Measurements from ENCODE around the gene PAPPA. TPM values are rescaled to one million over a fixed set of nuclear protein-coding genes. Genes with fewer than 3 reads are reported as not detected.

Gene PAPPA
- total RNA-seq, 4 donors from 2014 or later = 0.29 to 17.1 (median 2.4) TPM

DNA sequence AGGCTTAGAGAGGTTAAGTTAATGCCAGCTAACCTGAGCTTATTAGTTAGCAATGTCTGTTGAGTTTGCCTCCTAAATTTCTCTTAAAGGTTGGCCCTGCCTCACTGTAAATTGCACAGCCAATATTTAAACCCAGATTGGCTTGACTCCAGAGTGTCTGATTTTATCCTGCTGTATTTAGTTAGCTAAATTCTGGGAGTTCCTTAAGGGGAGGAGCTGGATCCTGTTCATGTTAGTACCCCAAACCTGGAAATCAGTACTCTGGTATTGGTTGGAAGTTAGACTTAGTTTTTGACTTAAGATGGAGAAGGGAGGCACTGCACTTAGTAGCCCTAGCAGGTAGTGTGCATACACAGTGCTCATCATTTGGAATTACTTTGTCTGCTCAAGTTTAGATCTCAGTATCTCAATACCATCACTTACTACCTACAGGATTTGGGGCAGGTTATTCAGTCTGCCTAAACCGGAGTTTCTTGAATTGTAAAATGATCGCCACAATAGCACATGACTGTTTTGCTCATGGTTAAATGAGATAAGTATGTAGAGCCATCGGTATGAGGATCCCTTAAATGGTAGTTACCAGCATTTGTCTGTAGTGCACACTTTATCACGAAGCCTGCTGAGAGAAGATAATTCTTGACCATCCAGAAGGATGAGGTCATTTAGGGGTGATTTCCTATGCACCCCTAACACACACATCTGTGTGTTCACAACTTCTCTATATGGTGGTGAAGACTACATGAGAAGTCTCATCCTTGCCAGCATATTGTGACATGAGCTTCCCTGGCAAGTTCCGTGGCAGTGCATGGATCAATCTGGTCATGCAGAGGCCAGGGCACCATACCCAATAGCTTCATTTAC lies 268.8 kb downstream of the PAPPA start:
- TF ChIP-seq, protein P1, sequence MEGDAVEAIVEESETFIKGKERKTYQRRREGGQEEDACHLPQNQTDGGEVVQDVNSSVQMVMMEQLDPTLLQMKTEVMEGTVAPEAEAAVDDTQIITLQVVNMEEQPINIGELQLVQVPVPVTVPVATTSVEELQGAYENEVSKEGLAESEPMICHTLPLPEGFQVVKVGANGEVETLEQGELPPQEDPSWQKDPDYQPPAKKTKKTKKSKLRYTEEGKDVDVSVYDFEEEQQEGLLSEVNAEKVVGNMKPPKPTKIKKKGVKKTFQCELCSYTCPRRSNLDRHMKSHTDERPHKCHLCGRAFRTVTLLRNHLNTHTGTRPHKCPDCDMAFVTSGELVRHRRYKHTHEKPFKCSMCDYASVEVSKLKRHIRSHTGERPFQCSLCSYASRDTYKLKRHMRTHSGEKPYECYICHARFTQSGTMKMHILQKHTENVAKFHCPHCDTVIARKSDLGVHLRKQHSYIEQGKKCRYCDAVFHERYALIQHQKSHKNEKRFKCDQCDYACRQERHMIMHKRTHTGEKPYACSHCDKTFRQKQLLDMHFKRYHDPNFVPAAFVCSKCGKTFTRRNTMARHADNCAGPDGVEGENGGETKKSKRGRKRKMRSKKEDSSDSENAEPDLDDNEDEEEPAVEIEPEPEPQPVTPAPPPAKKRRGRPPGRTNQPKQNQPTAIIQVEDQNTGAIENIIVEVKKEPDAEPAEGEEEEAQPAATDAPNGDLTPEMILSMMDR (IDR thresholded peaks at IDR 0.05) = no peak
- no peak for TF ChIP-seq POLR2A (IDR thresholded peaks at IDR 0.05)
- no peak for DNase-seq
- intact Hi-C loops (cut with DNase I; ENCODE audit: low total_unique reads) = no loop called here
- H3K27ac ChIP-seq = no peak overlapping the region
- no peak overlapping the region for H3K4me3 ChIP-seq
- H3K27me3 ChIP-seq = no peaks in the 10 kb centered on the region
- H3K9me3 ChIP-seq = no peaks in the 10 kb centered on the region
- no peaks in the 10 kb centered on the region for H3K4me1 ChIP-seq
- no peaks in the 10 kb centered on the region for H3K36me3 ChIP-seq

DNA sequence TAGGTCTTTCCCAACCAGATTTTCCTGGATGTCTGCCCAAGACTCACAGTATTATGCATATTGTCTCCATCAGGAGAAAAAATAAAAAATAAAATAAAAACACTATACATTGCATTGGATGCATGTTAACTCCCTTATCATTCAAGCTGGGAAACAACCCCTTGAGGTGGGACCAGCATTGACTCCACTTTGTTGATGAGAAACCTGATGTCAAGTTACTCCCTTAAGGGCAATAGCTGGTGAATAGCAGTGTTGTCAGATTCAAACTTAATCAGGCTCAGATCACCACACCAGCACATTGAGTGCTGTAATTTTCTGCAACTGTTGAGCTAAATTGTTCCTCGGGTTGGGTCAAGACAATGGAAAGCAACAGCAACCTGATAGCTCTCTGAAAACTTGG lies 269.6 kb downstream of the PAPPA start:
- intact Hi-C loops (cut with DNase I; ENCODE audit: low total_unique reads) = no loop called here
- TF ChIP-seq, protein P1 (IDR thresholded peaks at IDR 0.05) = no peak
- no peak for TF ChIP-seq POLR2A (IDR thresholded peaks at IDR 0.05)

DNA sequence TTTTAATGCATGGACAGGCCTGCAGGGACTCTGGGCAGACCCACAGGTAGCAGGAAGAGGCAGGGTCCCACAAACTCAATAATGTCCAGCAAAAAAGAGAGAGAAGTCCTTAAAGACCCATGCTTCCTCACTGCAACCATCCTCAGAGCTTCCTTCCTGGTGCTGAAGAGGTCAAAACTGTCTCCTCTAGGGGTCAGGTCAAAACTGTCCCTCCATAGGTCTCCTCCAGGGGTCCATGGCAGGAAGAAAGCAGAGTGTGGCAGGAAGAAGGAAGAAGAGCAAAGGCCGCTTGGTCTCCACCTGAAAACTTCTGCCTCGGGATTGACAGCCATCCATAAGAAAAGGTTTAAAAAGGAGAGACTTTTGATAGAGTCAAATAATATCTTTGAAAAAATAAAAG lies 271.7 kb downstream of the PAPPA start:
- no peak for TF ChIP-seq POLR2A (IDR thresholded peaks at IDR 0.05)
- TF ChIP-seq, protein P1 (IDR thresholded peaks at IDR 0.05) = no peak
- Histone ChIP-seq H3K4me1 (no peaks in the 10 kb centered on the region), H3K27ac (no peak overlapping the region), H3K9me3 (no peaks in the 10 kb centered on the region), H3K27me3 (no peaks in the 10 kb centered on the region), H3K4me3 (no peak overlapping the region), H3K36me3 (no peaks in the 10 kb centered on the region)
- intact Hi-C loops (cut with DNase I; ENCODE audit: low total_unique reads) = no loop called here
- no peak for DNase-seq

More for the DNA sequence above, 269.6 kb downstream of the PAPPA start:
- H3K9me3 ChIP-seq = no peaks in the 10 kb centered on the region
- H3K27me3 ChIP-seq = no peaks in the 10 kb centered on the region
- no peak overlapping the region for H3K4me3 ChIP-seq
- no peaks in the 10 kb centered on the region for H3K36me3 ChIP-seq
- DNase-seq = no peak
- no peak overlapping the region for H3K27ac ChIP-seq
- H3K4me1 ChIP-seq = no peaks in the 10 kb centered on the region

DNA sequence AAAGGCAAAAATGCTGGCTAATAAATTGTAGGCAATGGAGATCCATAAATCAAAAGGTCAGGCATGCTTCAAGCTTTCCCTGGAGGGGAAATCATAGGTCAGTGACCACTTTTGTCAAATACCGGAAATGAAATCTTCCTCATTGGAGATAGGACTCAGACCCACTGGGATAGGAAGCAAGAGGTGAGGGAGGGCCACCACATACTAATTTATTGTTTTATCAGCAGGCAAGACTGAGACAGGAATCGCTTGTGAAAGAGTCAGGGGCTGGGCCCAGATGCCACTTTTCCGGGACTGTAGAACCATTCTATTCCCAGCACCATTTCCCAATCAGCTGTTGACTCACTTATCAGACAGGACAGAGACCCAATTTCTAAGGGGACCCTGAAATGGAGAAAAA lies 277.3 kb downstream of the PAPPA start:
- intact Hi-C loops (cut with DNase I; ENCODE audit: low total_unique reads) = no loop called here
- H3K36me3 ChIP-seq = no peaks in the 10 kb centered on the region
- H3K4me3 ChIP-seq = no peak overlapping the region
- H3K27me3 ChIP-seq = no peaks in the 10 kb centered on the region
- TF ChIP-seq POLR2A (IDR thresholded peaks at IDR 0.05) = no peak
- TF ChIP-seq, protein P1 (IDR thresholded peaks at IDR 0.05) = no peak
- no peak for DNase-seq
- no peaks in the 10 kb centered on the region for H3K9me3 ChIP-seq
- no peaks in the 10 kb centered on the region for H3K4me1 ChIP-seq
- H3K27ac ChIP-seq = peak overlapping the region; percentile 34 to 66

DNA sequence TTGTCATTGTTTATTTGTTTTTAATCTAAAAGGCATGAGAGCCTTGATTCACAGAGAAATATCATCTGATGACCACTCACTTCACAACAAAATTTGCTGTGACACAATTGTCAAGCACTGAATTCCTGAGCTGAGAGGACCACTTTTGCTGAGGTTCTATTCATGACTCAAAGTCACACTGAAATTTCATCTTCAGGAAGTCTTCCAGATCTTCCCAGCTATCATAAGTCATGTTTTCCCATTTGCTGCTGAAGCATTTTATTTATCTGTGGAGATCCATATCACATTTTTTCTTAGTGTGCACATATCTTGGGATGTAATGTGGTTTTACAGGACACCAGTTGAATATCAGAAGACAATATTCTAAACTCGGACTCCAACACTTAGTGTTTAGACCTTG lies 278.5 kb downstream of the PAPPA start:
- no peaks in the 10 kb centered on the region for H3K27me3 ChIP-seq
- H3K4me1 ChIP-seq = no peaks in the 10 kb centered on the region
- H3K4me3 ChIP-seq = no peak overlapping the region
- no peak for DNase-seq
- no peaks in the 10 kb centered on the region for H3K9me3 ChIP-seq
- TF ChIP-seq, protein P1 (IDR thresholded peaks at IDR 0.05) = no peak
- TF ChIP-seq POLR2A (IDR thresholded peaks at IDR 0.05) = no peak
- H3K36me3 ChIP-seq = no peaks in the 10 kb centered on the region
- intact Hi-C loops (cut with DNase I; ENCODE audit: low total_unique reads) = no loop called here
- no peak overlapping the region for H3K27ac ChIP-seq

All from uterus (tissue), 4 donors.